H9 (cell line): ENCODE measurements around the gene ERCC5. TPM values are rescaled to one million over a fixed set of nuclear protein-coding genes. Genes with fewer than 3 reads are reported as not detected.

Source experiments
- DNase-seq: peaks from one replicate; pipeline ENCODE4 v3.0.0-alpha.2; 2017
- H2AFZ ChIP-seq: one replicate; pipeline ENCODE4 v1.6.1; 2013; ENCODE audit warnings: mild to moderate bottlenecking, low read length, control low read depth, moderate library complexity
- H2AK5ac ChIP-seq: 2 replicates; pipeline ENCODE4 v1.6.1; 2013; ENCODE audit warnings: low read length, control low read depth, mixed read lengths; ENCODE audit not compliant: insufficient read length
- H2BK120ac ChIP-seq: one replicate; pipeline ENCODE4 v1.6.1; 2013; ENCODE audit warnings: low read depth, mild to moderate bottlenecking, low read length, control low read depth, inconsistent platforms; ENCODE audit not compliant: poor library complexity, severe bottlenecking
- H2BK12ac ChIP-seq: 2 replicates; pipeline ENCODE4 v1.6.1; 2013; ENCODE audit warnings: low read length, control low read depth, mixed read lengths, low read depth; ENCODE audit not compliant: insufficient read length
- H2BK15ac ChIP-seq: 2 replicates; pipeline ENCODE4 v1.6.1; 2013; ENCODE audit warnings: low read depth, low read length, control low read depth
- H2BK20ac ChIP-seq: one replicate; pipeline ENCODE4 v1.6.1; 2013; ENCODE audit warnings: low read depth, mild to moderate bottlenecking, low read length, control low read depth, inconsistent platforms; ENCODE audit not compliant: poor library complexity, severe bottlenecking
- H2BK5ac ChIP-seq: 2 replicates; pipeline ENCODE4 v1.6.1; 2013; ENCODE audit warnings: low read length, control low read depth, mixed read lengths; ENCODE audit not compliant: insufficient read length
- H3K14ac ChIP-seq: 2 replicates; pipeline ENCODE4 v1.6.1; 2013; ENCODE audit warnings: low read length, control low read depth; ENCODE audit not compliant: insufficient read depth
- H3K18ac ChIP-seq: 2 replicates; pipeline ENCODE4 v1.6.1; 2013; ENCODE audit warnings: low read depth, mild to moderate bottlenecking, mixed read lengths, low read length, control low read depth; ENCODE audit not compliant: insufficient read length
- H3K23ac ChIP-seq: 2 replicates; pipeline ENCODE4 v1.6.1; 2013; ENCODE audit warnings: low read length, control low read depth, mixed read lengths, low read depth; ENCODE audit not compliant: insufficient read length
- H3K23me2 ChIP-seq: 2 replicates; pipeline ENCODE4 v1.6.1; 2013; ENCODE audit warnings: low read depth, mild to moderate bottlenecking, mixed read lengths, low read length, control low read depth; ENCODE audit not compliant: insufficient read length, poor library complexity, severe bottlenecking
- H3K27ac ChIP-seq: 2 replicates; pipeline ENCODE4 v1.5.1; 2013; ENCODE audit warnings: low read length, control low read depth, mixed read lengths, low read depth; ENCODE audit not compliant: insufficient read length
- H3K27me3 ChIP-seq: 2 replicates; pipeline ENCODE4 v1.6.1; 2013; ENCODE audit warnings: low read length, control low read depth, inconsistent platforms; ENCODE audit not compliant: insufficient read depth
- H3K4ac ChIP-seq: 2 replicates; pipeline ENCODE4 v1.6.1; 2013; ENCODE audit warnings: low read depth, mild to moderate bottlenecking, control low read depth, inconsistent platforms, low read length, moderate library complexity
- H3K4me1 ChIP-seq: 2 replicates; pipeline ENCODE4 v1.6.1; 2013; ENCODE audit warnings: low read length, control low read depth, inconsistent platforms; ENCODE audit not compliant: insufficient read depth
- H3K4me2 ChIP-seq: 2 replicates; pipeline ENCODE4 v1.6.1; 2013; ENCODE audit warnings: low read length, control low read depth, mixed read lengths; ENCODE audit not compliant: insufficient read length, insufficient read depth
- H3K56ac ChIP-seq: 2 replicates; pipeline ENCODE4 v1.6.1; 2013; ENCODE audit warnings: low read depth, mild to moderate bottlenecking, mixed read lengths, low read length, control low read depth; ENCODE audit not compliant: insufficient read length
- H3K79me1 ChIP-seq: 2 replicates; pipeline ENCODE4 v1.6.1; 2013; ENCODE audit warnings: low read depth, mild to moderate bottlenecking, moderate library complexity, low read length, control low read depth, inconsistent platforms; ENCODE audit not compliant: insufficient read depth, poor library complexity, severe bottlenecking
- H3K79me2 ChIP-seq: 2 replicates; pipeline ENCODE4 v1.6.1; 2013; ENCODE audit warnings: low read length, control low read depth, inconsistent platforms; ENCODE audit not compliant: insufficient read depth
- H3K9ac ChIP-seq: 2 replicates; pipeline ENCODE4 v1.6.1; 2013; ENCODE audit warnings: low read length, control low read depth, mixed read lengths; ENCODE audit not compliant: insufficient read length; ENCODE audit errors: extremely low read depth
- H3K9me3 ChIP-seq: one replicate; pipeline ENCODE4 v1.6.1; 2013; ENCODE audit warnings: low read depth, low read length, inconsistent platforms; ENCODE audit not compliant: control insufficient read depth
- H3T11ph ChIP-seq: one replicate; pipeline ENCODE4 v1.6.1; 2013; ENCODE audit warnings: mild to moderate bottlenecking, low read length, control low read depth, inconsistent platforms
- H4K20me1 ChIP-seq: one replicate; pipeline ENCODE4 v1.6.1; 2013; ENCODE audit not compliant: control insufficient read depth, insufficient read length, insufficient read depth
- H4K5ac ChIP-seq: 2 replicates; pipeline ENCODE4 v1.6.1; 2013; ENCODE audit warnings: low read depth, mild to moderate bottlenecking, mixed read lengths, low read length, control low read depth; ENCODE audit not compliant: insufficient read length
- H4K8ac ChIP-seq: replicated peaks from 2 replicates; pipeline ENCODE4 v1.6.1; 2013; ENCODE audit warnings: low read length, control low read depth, mixed read lengths, low read depth; ENCODE audit not compliant: insufficient read length
- H4K91ac ChIP-seq: 2 replicates; pipeline ENCODE4 v1.6.1; 2013; ENCODE audit warnings: low read depth, mild to moderate bottlenecking, moderate library complexity, mixed read lengths, low read length, control low read depth; ENCODE audit not compliant: insufficient read length
- H3K27ac Mint-ChIP-seq, 3 experiments: 2 replicates in 2 of 3; 3 replicates in 1 of 3; pipeline ENCODE4 v1.8.0; 2020 to 2021; ENCODE audit warnings: mixed read lengths in 3 of 3, mild to moderate bottlenecking in 1 of 3, moderate library complexity in 1 of 3
- H3K27me3 Mint-ChIP-seq: 2 replicates; pipeline ENCODE4 v1.8.0; 2021; ENCODE audit warnings: low read depth, mild to moderate bottlenecking, moderate library complexity, mixed read lengths
- H3K36me3 Mint-ChIP-seq, 3 experiments: 2 replicates in 2 of 3; 3 replicates in 1 of 3; pipeline ENCODE4 v1.8.0; 2020 to 2021; ENCODE audit warnings: low read depth in 3 of 3, mixed read lengths in 3 of 3; ENCODE audit not compliant: insufficient read depth in 1 of 3
- H3K4me1 Mint-ChIP-seq, 2 experiments: 2 replicates each; pipeline ENCODE4 v1.8.0; 2020; ENCODE audit warnings: mixed read lengths in 2 of 2
- H3K4me3 Mint-ChIP-seq, 2 experiments: 2 replicates in 1 of 2; 3 replicates in 1 of 2; pipeline ENCODE4 v1.8.0; 2020 to 2021; ENCODE audit warnings: mild to moderate bottlenecking in 2 of 2, mixed read lengths in 2 of 2, moderate library complexity in 1 of 2
- H3K9me3 Mint-ChIP-seq, 2 experiments: 2 replicates in 1 of 2; 3 replicates in 1 of 2; pipeline ENCODE4 v1.8.0; 2020; ENCODE audit warnings: mild to moderate bottlenecking in 2 of 2, mixed read lengths in 2 of 2, moderate library complexity in 1 of 2
- CTCF ChIP-seq: fragments of 200-600 bp; sonication (generic); conservative IDR thresholded peaks from 3 replicates; pipeline ENCODE4 v1.8.0; 2021; ENCODE audit warnings: antibody characterized with exemption, mild to moderate bottlenecking
- total RNA-seq: library from RNA; stranded (reverse); gene quantifications from 2 replicates; pipeline ENCODE4 v1.2.1, GENCODE V29; 2021

Gene ERCC5
- total RNA-seq, 1 experiment from 2014 or later, result 26.8 TPM

GRCh38 chr13:102817907-102818306 lies 27.9 kb upstream of the ERCC5 start:
- H2BK20ac ChIP-seq, result no peak overlapping the region
- Mint-ChIP-seq H3K9me3 (no peaks in the 10 kb centered on the region), H3K4me1 (no peaks in the 10 kb centered on the region), H3K27ac (peak overlapping the region in 1 of 3 experiments; percentile 10; a peak in 1 of 7 replicates), H3K27me3 (no peaks in the 10 kb centered on the region), H3K4me3 (no peak overlapping the region), H3K36me3 (peaks cover 4 to 18% (median 6%) of the 10 kb centered on the region in 3 experiments; a peak in 5 of 7 replicates)
- H2BK15ac ChIP-seq, result no peak overlapping the region
- no peak overlapping the region for H3K23ac ChIP-seq
- no peak overlapping the region for H4K91ac ChIP-seq
- no peak overlapping the region for H2AFZ ChIP-seq
- no peak overlapping the region for H3K14ac ChIP-seq
- H2AK5ac ChIP-seq, result no peak overlapping the region
- H3K4me1 ChIP-seq, result no peaks in the 10 kb centered on the region; the same call in 1 of the 2 replicates
- no peaks in the 10 kb centered on the region for H3K79me2 ChIP-seq
- H3K56ac ChIP-seq, result no peak overlapping the region
- H3K79me1 ChIP-seq, result no peaks in the 10 kb centered on the region
- no peak overlapping the region for H3K4me2 ChIP-seq
- H3K9me3 ChIP-seq, result no peaks in the 10 kb centered on the region
- H2BK120ac ChIP-seq, result no peak overlapping the region
- DNase-seq, result no peak
- no peak overlapping the region for H2BK12ac ChIP-seq
- H2BK5ac ChIP-seq, result no peak overlapping the region
- no peak overlapping the region for H4K8ac ChIP-seq
- no peaks in the 10 kb centered on the region for H3K27me3 ChIP-seq
- no peak overlapping the region for H3K9ac ChIP-seq
- no peak overlapping the region for H4K5ac ChIP-seq
- no peak overlapping the region for H3K27ac ChIP-seq
- no peaks in the 10 kb centered on the region for H4K20me1 ChIP-seq
- H3K23me2 ChIP-seq, result no peaks in the 10 kb centered on the region
- H3T11ph ChIP-seq, result no peak overlapping the region
- H3K4ac ChIP-seq, result no peak overlapping the region
- TF ChIP-seq CTCF, result no peak
- no peak overlapping the region for H3K18ac ChIP-seq
